D721Med (cell line): ENCODE results near the gene CRISP3.

Experiments used
- DNase-seq: peaks from one replicate; pipeline ENCODE4 v3.0.0; 2011; ENCODE audit warnings: low spot score; ENCODE audit not compliant: insufficient read length
- FAIRE-seq: peaks from 2 replicates; lab custom pipeline; 2011; peaks lifted over from hg19 to GRCh38; lab: Jason Lieb, UNC
- TF ChIP-seq, protein P1 (sequence below): IDR thresholded peaks from 2 replicates; pipeline ENCODE4 v1.5.1; 2012; ENCODE audit warnings: mild to moderate bottlenecking, control low read depth; ENCODE audit not compliant: insufficient read depth; ENCODE audit errors: missing control alignments

Gene CRISP3

DNA sequence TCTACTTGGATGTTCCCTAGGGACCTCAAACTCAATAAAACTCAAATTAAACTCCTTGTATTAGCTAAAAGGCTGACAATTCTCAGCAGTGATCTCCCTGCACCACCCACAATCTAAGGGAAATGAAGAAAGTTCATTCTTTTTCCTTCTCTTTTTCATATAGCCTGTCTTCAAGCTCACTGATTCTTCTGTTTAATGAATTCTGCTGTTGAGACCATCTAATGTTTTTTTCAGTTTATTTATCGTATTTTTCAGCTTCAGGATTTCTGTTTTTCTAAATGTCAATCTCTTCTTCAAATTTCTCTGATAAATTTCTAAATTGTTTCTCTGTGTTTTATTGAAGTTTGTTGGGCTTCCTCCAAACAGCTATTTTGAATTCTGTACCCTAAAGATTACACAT is 50.7 kb downstream of the CRISP3 start:
- DNase-seq (no peak), FAIRE-seq (peak; percentile 53)
- TF ChIP-seq, protein P1, sequence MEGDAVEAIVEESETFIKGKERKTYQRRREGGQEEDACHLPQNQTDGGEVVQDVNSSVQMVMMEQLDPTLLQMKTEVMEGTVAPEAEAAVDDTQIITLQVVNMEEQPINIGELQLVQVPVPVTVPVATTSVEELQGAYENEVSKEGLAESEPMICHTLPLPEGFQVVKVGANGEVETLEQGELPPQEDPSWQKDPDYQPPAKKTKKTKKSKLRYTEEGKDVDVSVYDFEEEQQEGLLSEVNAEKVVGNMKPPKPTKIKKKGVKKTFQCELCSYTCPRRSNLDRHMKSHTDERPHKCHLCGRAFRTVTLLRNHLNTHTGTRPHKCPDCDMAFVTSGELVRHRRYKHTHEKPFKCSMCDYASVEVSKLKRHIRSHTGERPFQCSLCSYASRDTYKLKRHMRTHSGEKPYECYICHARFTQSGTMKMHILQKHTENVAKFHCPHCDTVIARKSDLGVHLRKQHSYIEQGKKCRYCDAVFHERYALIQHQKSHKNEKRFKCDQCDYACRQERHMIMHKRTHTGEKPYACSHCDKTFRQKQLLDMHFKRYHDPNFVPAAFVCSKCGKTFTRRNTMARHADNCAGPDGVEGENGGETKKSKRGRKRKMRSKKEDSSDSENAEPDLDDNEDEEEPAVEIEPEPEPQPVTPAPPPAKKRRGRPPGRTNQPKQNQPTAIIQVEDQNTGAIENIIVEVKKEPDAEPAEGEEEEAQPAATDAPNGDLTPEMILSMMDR = no peak

DNA sequence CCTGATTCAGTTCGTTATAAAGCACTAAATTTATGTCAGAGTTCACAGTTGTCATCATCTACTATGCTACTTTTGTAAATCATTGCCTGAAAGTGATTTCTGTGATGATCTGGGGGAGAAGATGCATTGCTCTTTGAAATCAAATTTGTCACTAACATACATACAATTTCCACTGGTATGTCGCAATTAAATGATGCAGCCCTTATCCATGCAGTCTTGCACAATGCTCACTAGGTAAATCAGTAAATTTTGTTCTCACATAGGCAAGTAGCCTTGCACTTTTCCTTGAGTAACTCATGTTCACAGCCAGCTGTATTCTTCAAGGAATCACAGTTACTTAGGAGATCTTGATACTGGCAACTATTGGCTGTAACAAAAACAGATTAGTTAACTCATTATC is 51.7 kb downstream of the CRISP3 start:
- FAIRE-seq (peak; percentile 38), DNase-seq (no peak)
- TF ChIP-seq, protein P1 = no peak
